Esophagus squamous epithelium (tissue), 5 donors: ENCODE results near the gene SLC30A4. TPM values are rescaled to one million over a fixed set of nuclear protein-coding genes. Genes with fewer than 3 reads are reported as not detected.

Experiments used
- DNase-seq: peaks from one replicate; lab custom pipeline; 2025; lab: John Stamatoyannopoulos, UW
- H3K27ac ChIP-seq, 4 donors: fragments of 200-600 bp; sonication (generic); one replicate each; pipeline ENCODE4 v1.5.1; 2016 to 2019; ENCODE audit warnings: mild to moderate bottlenecking in 1 of 4
- H3K27me3 ChIP-seq, 4 donors: fragments of 200-600 bp; sonication (generic); 1 replicate in 3 of 4; 2 replicates in 1 of 4; pipeline versions ENCODE4 v1.5.1 to v1.6.0; 2017 to 2021; ENCODE audit warnings: antibody characterized with exemption in 1 of 4
- H3K36me3 ChIP-seq, 3 donors: fragments of 200-600 bp; sonication (generic); one replicate each; pipeline ENCODE4 v1.5.1; 2016 to 2019
- H3K4me1 ChIP-seq, 3 donors: fragments of 200-600 bp; sonication (generic); one replicate each; pipeline ENCODE4 v1.5.1; 2017 to 2019
- H3K4me3 ChIP-seq, 4 donors: fragments of 200-600 bp; sonication (generic); 1 replicate in 3 of 4; 2 replicates in 1 of 4; pipeline ENCODE4 v1.5.1; 2016 to 2019; ENCODE audit warnings: mild to moderate bottlenecking in 2 of 4, moderate library complexity in 1 of 4
- H3K9me3 ChIP-seq, 3 donors: fragments of 200-600 bp; sonication (generic); one replicate each; pipeline ENCODE4 v1.5.1; 2016 to 2019
- POLR2A ChIP-seq, 4 donors: fragments of 450-650 bp; IDR thresholded peaks; one replicate each; pipeline ENCODE4 v1.6.1; 2017; ENCODE audit warnings: antibody characterized with exemption in 4 of 4, mild to moderate bottlenecking in 4 of 4, moderate library complexity in 3 of 4
- WGBS, 2 donors: methylation state at CpG; one replicate each; pipeline ENCODE4 v1.1.5; 2018; 5-methylcytosine and 5-hydroxymethylcytosine counted together
- intact Hi-C: fragments of 100-400 bp; cut with DNase I; formaldehyde crosslinking; loops from one replicate; pipeline ENCODE4 v1.15.0; 2022
- total RNA-seq, 4 donors: library from RNA; depleted of rRNA; stranded (reverse); fragments of >200 nt; gene quantifications; one replicate each; pipeline ENCODE4 v1.1.0, GENCODE V29; 2016
- TF ChIP-seq, protein P1 (sequence below), 6 experiments: fragments of 450-650 bp in 4 of 6; fragments of 200-600 bp in 2 of 6; sonication (generic) in 2 of 6; IDR thresholded peaks; one replicate each; pipeline ENCODE4 v1.5.1; 2016 to 2019; ENCODE audit warnings: antibody characterized with exemption in 6 of 6, mild to moderate bottlenecking in 4 of 6, moderate library complexity in 4 of 6
- donor health status: DM: yes; HTN: yes; CAD: no.

Gene SLC30A4
- total RNA-seq, 4 donors from 2014 or later, result 6.3 to 8.8 (median 7.4) TPM

DNA sequence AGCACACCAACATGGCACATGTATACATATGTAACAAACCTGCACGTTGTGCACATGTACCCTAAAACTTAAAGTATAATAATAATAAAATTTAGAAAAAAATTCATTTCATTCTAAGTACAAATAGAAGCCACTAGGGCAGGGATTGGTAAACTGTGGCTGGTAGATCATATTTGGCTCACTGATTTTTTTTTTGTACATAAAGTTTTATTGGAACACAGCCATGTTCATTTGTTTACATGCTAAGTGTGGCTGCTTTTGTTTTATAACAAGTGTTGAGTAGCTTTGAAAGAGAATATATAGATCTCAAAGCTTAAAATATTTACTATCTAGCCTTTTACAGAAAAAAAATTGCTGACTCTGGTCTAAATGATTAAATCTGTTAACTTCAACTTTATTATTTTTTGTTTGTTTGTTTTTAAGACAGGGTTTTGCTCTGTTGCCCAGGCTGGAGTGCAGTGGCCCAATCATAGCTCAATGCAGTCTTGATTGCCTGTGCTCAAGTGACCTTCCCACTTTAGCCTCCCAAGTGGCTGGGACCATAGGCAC is 32.8 kb downstream of the SLC30A4 start:
- H3K9me3 ChIP-seq, result no peaks in the 10 kb centered on the region
- no peaks in the 10 kb centered on the region for H3K4me1 ChIP-seq
- WGBS, 2 donors, result 54 to 89% methylated on average over 1 of the region's 1 CpG
- DNase-seq, result no peak
- H3K27ac ChIP-seq, result no peak overlapping the region
- TF ChIP-seq, protein P1, sequence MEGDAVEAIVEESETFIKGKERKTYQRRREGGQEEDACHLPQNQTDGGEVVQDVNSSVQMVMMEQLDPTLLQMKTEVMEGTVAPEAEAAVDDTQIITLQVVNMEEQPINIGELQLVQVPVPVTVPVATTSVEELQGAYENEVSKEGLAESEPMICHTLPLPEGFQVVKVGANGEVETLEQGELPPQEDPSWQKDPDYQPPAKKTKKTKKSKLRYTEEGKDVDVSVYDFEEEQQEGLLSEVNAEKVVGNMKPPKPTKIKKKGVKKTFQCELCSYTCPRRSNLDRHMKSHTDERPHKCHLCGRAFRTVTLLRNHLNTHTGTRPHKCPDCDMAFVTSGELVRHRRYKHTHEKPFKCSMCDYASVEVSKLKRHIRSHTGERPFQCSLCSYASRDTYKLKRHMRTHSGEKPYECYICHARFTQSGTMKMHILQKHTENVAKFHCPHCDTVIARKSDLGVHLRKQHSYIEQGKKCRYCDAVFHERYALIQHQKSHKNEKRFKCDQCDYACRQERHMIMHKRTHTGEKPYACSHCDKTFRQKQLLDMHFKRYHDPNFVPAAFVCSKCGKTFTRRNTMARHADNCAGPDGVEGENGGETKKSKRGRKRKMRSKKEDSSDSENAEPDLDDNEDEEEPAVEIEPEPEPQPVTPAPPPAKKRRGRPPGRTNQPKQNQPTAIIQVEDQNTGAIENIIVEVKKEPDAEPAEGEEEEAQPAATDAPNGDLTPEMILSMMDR (IDR thresholded peaks at IDR 0.05), result no peak
- TF ChIP-seq POLR2A (IDR thresholded peaks at IDR 0.05), result no peak
- H3K27me3 ChIP-seq, result no peaks in the 10 kb centered on the region
- no peak overlapping the region for H3K4me3 ChIP-seq
- H3K36me3 ChIP-seq, result peaks cover 0 to 57% (median 0%) of the 10 kb centered on the region in 3 donors
- intact Hi-C loops, result no loop called here

DNA sequence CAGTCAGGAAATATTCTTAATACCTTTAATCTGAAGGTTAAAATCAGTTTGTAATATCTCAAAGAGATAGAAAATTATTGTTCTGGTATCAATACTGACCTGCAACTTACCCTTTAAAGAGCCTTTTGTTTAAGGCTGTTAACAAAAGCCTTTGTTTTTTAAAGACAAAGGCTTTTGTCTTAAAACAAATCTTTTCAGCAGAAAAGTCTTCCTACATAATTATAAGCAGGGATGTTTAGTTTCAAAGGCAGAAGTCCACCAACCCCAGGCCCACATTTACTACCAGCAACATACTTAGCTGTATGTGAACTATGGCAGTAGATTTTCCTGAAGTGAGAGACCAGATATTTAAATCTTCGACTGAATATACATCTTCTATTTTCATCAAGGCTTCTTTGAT is 36.2 kb downstream of the SLC30A4 start:
- no peak for DNase-seq
- Histone ChIP-seq H3K27ac (no peak overlapping the region), H3K9me3 (no peaks in the 10 kb centered on the region), H3K4me1 (no peaks in the 10 kb centered on the region), H3K36me3 (peaks cover 0 to 59% (median 0%) of the 10 kb centered on the region in 3 donors), H3K4me3 (no peak overlapping the region), H3K27me3 (no peaks in the 10 kb centered on the region)
- WGBS, 2 donors, result 83 to 92% methylated on average over 1 of the region's 1 CpG
- TF ChIP-seq, protein P1 (IDR thresholded peaks at IDR 0.05), result no peak
- TF ChIP-seq POLR2A (IDR thresholded peaks at IDR 0.05), result no peak
- intact Hi-C loops, result no loop called here

GRCh38 chr15:45481135-45481534 is 41.4 kb downstream of the SLC30A4 start:
- no peaks in the 10 kb centered on the region for H3K9me3 ChIP-seq
- no peak for TF ChIP-seq POLR2A (IDR thresholded peaks at IDR 0.05)
- TF ChIP-seq, protein P1 (IDR thresholded peaks at IDR 0.05), result no peak
- H3K36me3 ChIP-seq, result peaks cover 0 to 41% (median 0%) of the 10 kb centered on the region in 3 donors
- intact Hi-C loops, result no loop called here
- 48 to 58% methylated on average over 2 of the region's 2 CpGs for WGBS, 2 donors
- H3K4me1 ChIP-seq, result no peaks in the 10 kb centered on the region
- no peak overlapping the region for H3K4me3 ChIP-seq
- no peak overlapping the region for H3K27ac ChIP-seq
- H3K27me3 ChIP-seq, result no peaks in the 10 kb centered on the region
- DNase-seq, result no peak

- DNase-seq, result no peak
- WGBS, 2 donors, result 34 to 46% methylated on average over 3 of the region's 3 CpGs
- TF ChIP-seq, protein P1 (IDR thresholded peaks at IDR 0.05), result no peak
Measured at GRCh38 chr15:45476410-45476809, 46.1 kb downstream of the SLC30A4 start.

GRCh38 chr15:45474799-45475198 is 47.8 kb downstream of the SLC30A4 start:
- intact Hi-C loops, result no loop called here
- no peaks in the 10 kb centered on the region for H3K4me1 ChIP-seq
- DNase-seq, result no peak
- H3K9me3 ChIP-seq, result no peaks in the 10 kb centered on the region
- TF ChIP-seq, protein P1 (IDR thresholded peaks at IDR 0.05), result no peak
- TF ChIP-seq POLR2A (IDR thresholded peaks at IDR 0.05), result no peak
- peaks cover 0 to 5% (median 0%) of the 10 kb centered on the region in 3 donors for H3K36me3 ChIP-seq
- peaks cover 0 to 28% (median 0%) of the 10 kb centered on the region in 4 donors for H3K27me3 ChIP-seq
- no peak overlapping the region for H3K4me3 ChIP-seq
- no peak overlapping the region for H3K27ac ChIP-seq
- 92 to 93% methylated on average over 6 of the region's 6 CpGs for WGBS, 2 donors

More at GRCh38 chr15:45476410-45476809, 46.1 kb downstream of the SLC30A4 start:
- peaks cover 0 to 18% (median 0%) of the 10 kb centered on the region in 3 donors for H3K36me3 ChIP-seq
- intact Hi-C loops, result no loop called here
- peaks cover 0 to 12% (median 0%) of the 10 kb centered on the region in 4 donors for H3K27me3 ChIP-seq
- H3K4me1 ChIP-seq, result no peaks in the 10 kb centered on the region
- no peak overlapping the region for H3K4me3 ChIP-seq
- no peak overlapping the region for H3K27ac ChIP-seq
- no peaks in the 10 kb centered on the region for H3K9me3 ChIP-seq
